HEK293 (cell line): Measurements from ENCODE around the gene CACNA2D4.

Experiments
- CTCF ChIA-PET: fragments of 350-600 bp; formaldehyde crosslinking; extraction: SDS; loops from one replicate; lab custom pipeline; 2021; ENCODE audit warnings: antibody characterized with exemption; lab: Yijun Ruan, JAX
- POLR2A ChIA-PET: fragments of 300-600 bp; formaldehyde crosslinking; extraction: SDS; loops from one replicate; lab custom pipeline; 2020; ENCODE audit warnings: antibody characterized with exemption, inconsistent platforms; lab: Yijun Ruan, JAX
- H3K27ac ChIP-seq: fragments of 200-500 bp; sonication (Bioruptor generic); 2 replicates; pipeline ENCODE4 v1.5.1; 2014; ENCODE audit warnings: low read depth, low read length, control low read depth, inconsistent platforms; ENCODE audit errors: extremely low read depth
- H3K36me3 ChIP-seq, 2 experiments: fragments of 200-500 bp in 1 of 2; sonication (Bioruptor generic) in 1 of 2; 1 replicate in 1 of 2; 2 replicates in 1 of 2; pipeline ENCODE4 v1.5.1; 2014 to 2017; ENCODE audit warnings: inconsistent platforms in 2 of 2, low read length in 2 of 2; ENCODE audit not compliant: control insufficient read depth in 2 of 2, insufficient read depth in 1 of 2
- H3K4me1 ChIP-seq: fragments of 200-500 bp; sonication (Bioruptor generic); 2 replicates; pipeline ENCODE4 v1.5.1; 2014; ENCODE audit warnings: mild to moderate bottlenecking, low read length, inconsistent platforms; ENCODE audit not compliant: control insufficient read depth, insufficient read depth
- H3K4me3 ChIP-seq: 2 replicates; pipeline ENCODE4 v1.5.1; 2011; ENCODE audit warnings: low read depth, mild to moderate bottlenecking, control low read depth, low read length, moderate library complexity
- H3K9me3 ChIP-seq: fragments of 200-500 bp; sonication (Bioruptor generic); 2 replicates; pipeline ENCODE4 v1.5.1; 2014; ENCODE audit warnings: low read depth, low read length, inconsistent platforms; ENCODE audit not compliant: control insufficient read depth, insufficient read depth
- FEZF1 ChIP-seq: fragments of 450-650 bp; formaldehyde crosslinking; IDR thresholded peaks from 2 replicates; pipeline ENCODE4 v1.5.1; 2016; ENCODE audit warnings: missing biosample characterization, missing genetic modification characterization
- KLF16 ChIP-seq: fragments of 450-650 bp; formaldehyde crosslinking; IDR thresholded peaks from 2 replicates; pipeline ENCODE4 v1.5.1; 2017; ENCODE audit warnings: missing biosample characterization, missing genetic modification characterization
- ZBTB7A ChIP-seq: fragments of 450-650 bp; formaldehyde crosslinking; IDR thresholded peaks from 2 replicates; pipeline ENCODE4 v1.5.1; 2016; ENCODE audit warnings: low read depth, missing biosample characterization, missing genetic modification characterization
- ZFP41 ChIP-seq: fragments of 450-650 bp; formaldehyde crosslinking; IDR thresholded peaks from 2 replicates; pipeline ENCODE4 v1.5.1; 2016; ENCODE audit warnings: missing biosample characterization, missing genetic modification characterization, borderline replicate concordance
- ZNF174 ChIP-seq: fragments of 450-650 bp; formaldehyde crosslinking; IDR thresholded peaks from 2 replicates; pipeline ENCODE4 v1.5.0; 2017; ENCODE audit warnings: missing biosample characterization, mild to moderate bottlenecking, missing genetic modification characterization
- ZNF37A ChIP-seq: fragments of 450-650 bp; IDR thresholded peaks from 2 replicates; pipeline ENCODE4 v1.5.1; 2018; ENCODE audit warnings: missing biosample characterization, missing genetic modification characterization
- ZNF521 ChIP-seq: fragments of 450-650 bp; formaldehyde crosslinking; IDR thresholded peaks from 2 replicates; pipeline ENCODE4 v1.5.1; 2017; ENCODE audit warnings: missing biosample characterization, mild to moderate bottlenecking, missing genetic modification characterization
- ZNF544 ChIP-seq: fragments of 450-650 bp; formaldehyde crosslinking; IDR thresholded peaks from 2 replicates; pipeline ENCODE4 v1.5.0; 2017; ENCODE audit warnings: missing biosample characterization, missing genetic modification characterization
- ZNF549 ChIP-seq: fragments of 450-650 bp; IDR thresholded peaks from 2 replicates; pipeline ENCODE4 v1.5.1; 2018; ENCODE audit warnings: missing biosample characterization, missing genetic modification characterization, mild to moderate bottlenecking, inconsistent platforms, moderate library complexity
- ZNF621 ChIP-seq: fragments of 450-650 bp; formaldehyde crosslinking; IDR thresholded peaks from 2 replicates; pipeline ENCODE4 v1.5.1; 2017; ENCODE audit warnings: missing biosample characterization, missing genetic modification characterization
- ZNF624 ChIP-seq: fragments of 450-650 bp; formaldehyde crosslinking; IDR thresholded peaks from 2 replicates; pipeline ENCODE4 v1.5.1; 2017; ENCODE audit warnings: missing biosample characterization, missing genetic modification characterization
- ZNF664 ChIP-seq: fragments of 450-650 bp; formaldehyde crosslinking; IDR thresholded peaks from 2 replicates; pipeline ENCODE4 v1.5.1; 2016; ENCODE audit warnings: missing biosample characterization, missing genetic modification characterization
- TF ChIP-seq, protein P1 (sequence below): fragments of 450-650 bp; formaldehyde crosslinking; IDR thresholded peaks from 2 replicates; pipeline ENCODE4 v1.5.1; 2017; ENCODE audit warnings: missing biosample characterization, mild to moderate bottlenecking, missing genetic modification characterization, moderate library complexity
- TF ChIP-seq, protein P2 (sequence below): fragments of 450-650 bp; formaldehyde crosslinking; IDR thresholded peaks from 2 replicates; pipeline ENCODE4 v1.5.1; 2016; ENCODE audit warnings: missing biosample characterization, missing genetic modification characterization
- TF ChIP-seq, protein P3 (sequence below): fragments of 450-650 bp; formaldehyde crosslinking; IDR thresholded peaks from 2 replicates; pipeline ENCODE4 v1.5.1; 2016; ENCODE audit warnings: missing biosample characterization, missing genetic modification characterization
- TF ChIP-seq, protein P4 (sequence below): fragments of 450-650 bp; formaldehyde crosslinking; IDR thresholded peaks from 2 replicates; pipeline ENCODE4 v1.5.1; 2017; ENCODE audit warnings: missing biosample characterization, missing genetic modification characterization
- TF ChIP-seq, protein P5 (sequence below): fragments of 450-650 bp; formaldehyde crosslinking; IDR thresholded peaks from 2 replicates; pipeline ENCODE4 v1.5.1; 2017; ENCODE audit warnings: missing biosample characterization, missing genetic modification characterization
- TF ChIP-seq, protein P6 (sequence below): fragments of 450-650 bp; formaldehyde crosslinking; IDR thresholded peaks from 2 replicates; pipeline ENCODE4 v1.5.1; 2016; ENCODE audit warnings: missing biosample characterization, missing genetic modification characterization

Gene CACNA2D4

DNA sequence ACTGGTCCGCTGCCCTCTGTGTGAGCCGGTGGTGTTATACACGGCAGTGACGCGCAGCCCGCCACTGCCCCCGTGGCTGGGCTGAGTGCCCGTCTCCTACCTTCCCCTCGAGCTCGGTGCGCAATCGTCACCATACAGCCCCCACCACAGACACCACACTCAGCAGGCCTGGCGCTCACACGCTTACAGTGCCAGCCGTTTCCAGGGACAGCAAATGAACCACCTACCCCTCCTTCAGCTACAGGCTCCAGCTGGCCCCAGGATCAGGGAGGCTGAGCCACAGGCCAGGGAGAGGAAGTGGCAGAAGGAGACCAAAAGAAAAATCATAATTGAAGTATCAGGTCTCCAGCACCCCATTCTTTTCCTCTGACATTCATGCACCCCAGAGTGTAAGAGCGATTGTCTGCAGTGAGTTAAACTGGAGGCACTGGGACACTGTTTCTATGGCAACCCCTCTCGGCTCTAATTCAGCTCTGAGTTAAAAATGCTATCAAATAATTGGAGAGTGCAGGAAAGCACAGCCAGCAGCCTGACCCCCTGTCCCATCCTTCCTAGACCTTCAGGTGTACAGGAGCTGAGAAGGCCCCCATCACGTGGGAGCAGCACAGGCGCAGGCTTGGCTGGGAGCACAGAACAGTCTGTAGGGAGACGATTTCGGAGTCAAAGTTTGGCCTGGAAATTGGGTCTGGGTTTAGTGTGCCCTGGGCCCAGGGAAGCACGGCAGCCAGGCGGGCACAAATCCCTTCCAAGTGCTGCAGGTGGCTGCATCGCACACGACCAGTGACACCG, 80.1 kb downstream of the CACNA2D4 start:
- no peaks in the 10 kb centered on the region for H3K9me3 ChIP-seq
- ChIA-PET CTCF (no interaction called here), POLR2A (no interaction called here)
- TF ChIP-seq ZNF174 (tag by site-specific recombination) (no peak), ZNF544 (tag by site-specific recombination) (no peak), ZBTB7A (no peak), ZNF549 (no peak), ZNF664 (tag by site-specific recombination) (no peak), ZNF521 (no peak), ZNF37A (tag by site-specific recombination) (no peak), KLF16 (tag by site-specific recombination) (no peak), ZFP41 (no peak), FEZF1 (no peak), ZNF624 (tag by site-specific recombination) (no peak), ZNF621 (tag by site-specific recombination) (no peak)
- TF ChIP-seq, protein P1, sequence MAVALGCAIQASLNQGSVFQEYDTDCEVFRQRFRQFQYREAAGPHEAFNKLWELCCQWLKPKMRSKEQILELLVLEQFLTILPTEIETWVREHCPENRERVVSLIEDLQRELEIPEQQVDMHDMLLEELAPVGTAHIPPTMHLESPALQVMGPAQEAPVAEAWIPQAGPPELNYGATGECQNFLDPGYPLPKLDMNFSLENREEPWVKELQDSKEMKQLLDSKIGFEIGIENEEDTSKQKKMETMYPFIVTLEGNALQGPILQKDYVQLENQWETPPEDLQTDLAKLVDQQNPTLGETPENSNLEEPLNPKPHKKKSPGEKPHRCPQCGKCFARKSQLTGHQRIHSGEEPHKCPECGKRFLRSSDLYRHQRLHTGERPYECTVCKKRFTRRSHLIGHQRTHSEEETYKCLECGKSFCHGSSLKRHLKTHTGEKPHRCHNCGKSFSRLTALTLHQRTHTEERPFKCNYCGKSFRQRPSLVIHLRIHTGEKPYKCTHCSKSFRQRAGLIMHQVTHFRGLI = no peak
- TF ChIP-seq, protein P2, sequence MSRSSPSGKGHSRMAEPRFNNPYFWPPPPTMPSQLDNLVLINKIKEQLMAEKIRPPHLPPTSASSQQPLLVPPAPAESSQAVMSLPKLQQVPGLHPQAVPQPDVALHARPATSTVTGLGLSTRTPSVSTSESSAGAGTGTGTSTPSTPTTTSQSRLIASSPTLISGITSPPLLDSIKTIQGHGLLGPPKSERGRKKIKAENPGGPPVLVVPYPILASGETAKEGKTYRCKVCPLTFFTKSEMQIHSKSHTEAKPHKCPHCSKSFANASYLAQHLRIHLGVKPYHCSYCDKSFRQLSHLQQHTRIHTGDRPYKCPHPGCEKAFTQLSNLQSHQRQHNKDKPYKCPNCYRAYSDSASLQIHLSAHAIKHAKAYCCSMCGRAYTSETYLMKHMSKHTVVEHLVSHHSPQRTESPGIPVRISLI (tag by site-specific recombination) = no peak
- TF ChIP-seq, protein P3, sequence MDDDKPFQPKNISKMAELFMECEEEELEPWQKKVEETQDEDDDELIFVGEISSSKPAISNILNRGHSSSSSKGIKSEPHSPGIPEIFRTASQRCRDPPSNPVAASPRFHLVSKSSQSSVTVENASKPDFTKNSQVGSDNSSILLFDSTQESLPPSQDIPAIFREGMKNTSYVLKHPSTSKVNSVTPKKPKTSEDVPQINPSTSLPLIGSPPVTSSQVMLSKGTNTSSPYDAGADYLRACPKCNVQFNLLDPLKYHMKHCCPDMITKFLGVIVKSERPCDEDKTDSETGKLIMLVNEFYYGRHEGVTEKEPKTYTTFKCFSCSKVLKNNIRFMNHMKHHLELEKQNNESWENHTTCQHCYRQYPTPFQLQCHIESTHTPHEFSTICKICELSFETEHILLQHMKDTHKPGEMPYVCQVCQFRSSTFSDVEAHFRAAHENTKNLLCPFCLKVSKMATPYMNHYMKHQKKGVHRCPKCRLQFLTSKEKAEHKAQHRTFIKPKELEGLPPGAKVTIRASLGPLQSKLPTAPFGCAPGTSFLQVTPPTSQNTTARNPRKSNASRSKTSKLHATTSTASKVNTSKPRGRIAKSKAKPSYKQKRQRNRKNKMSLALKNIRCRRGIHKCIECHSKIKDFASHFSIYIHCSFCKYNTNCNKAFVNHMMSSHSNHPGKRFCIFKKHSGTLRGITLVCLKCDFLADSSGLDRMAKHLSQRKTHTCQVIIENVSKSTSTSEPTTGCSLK = no peak
- TF ChIP-seq, protein P4, sequence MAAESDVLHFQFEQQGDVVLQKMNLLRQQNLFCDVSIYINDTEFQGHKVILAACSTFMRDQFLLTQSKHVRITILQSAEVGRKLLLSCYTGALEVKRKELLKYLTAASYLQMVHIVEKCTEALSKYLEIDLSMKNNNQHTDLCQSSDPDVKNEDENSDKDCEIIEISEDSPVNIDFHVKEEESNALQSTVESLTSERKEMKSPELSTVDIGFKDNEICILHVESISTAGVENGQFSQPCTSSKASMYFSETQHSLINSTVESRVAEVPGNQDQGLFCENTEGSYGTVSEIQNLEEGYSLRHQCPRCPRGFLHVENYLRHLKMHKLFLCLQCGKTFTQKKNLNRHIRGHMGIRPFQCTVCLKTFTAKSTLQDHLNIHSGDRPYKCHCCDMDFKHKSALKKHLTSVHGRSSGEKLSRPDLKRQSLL (tag by site-specific recombination) = no peak
- TF ChIP-seq, protein P5, sequence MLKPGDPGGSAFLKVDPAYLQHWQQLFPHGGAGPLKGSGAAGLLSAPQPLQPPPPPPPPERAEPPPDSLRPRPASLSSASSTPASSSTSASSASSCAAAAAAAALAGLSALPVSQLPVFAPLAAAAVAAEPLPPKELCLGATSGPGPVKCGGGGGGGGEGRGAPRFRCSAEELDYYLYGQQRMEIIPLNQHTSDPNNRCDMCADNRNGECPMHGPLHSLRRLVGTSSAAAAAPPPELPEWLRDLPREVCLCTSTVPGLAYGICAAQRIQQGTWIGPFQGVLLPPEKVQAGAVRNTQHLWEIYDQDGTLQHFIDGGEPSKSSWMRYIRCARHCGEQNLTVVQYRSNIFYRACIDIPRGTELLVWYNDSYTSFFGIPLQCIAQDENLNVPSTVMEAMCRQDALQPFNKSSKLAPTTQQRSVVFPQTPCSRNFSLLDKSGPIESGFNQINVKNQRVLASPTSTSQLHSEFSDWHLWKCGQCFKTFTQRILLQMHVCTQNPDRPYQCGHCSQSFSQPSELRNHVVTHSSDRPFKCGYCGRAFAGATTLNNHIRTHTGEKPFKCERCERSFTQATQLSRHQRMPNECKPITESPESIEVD (tag by site-specific recombination) = no peak
- TF ChIP-seq, protein P6, sequence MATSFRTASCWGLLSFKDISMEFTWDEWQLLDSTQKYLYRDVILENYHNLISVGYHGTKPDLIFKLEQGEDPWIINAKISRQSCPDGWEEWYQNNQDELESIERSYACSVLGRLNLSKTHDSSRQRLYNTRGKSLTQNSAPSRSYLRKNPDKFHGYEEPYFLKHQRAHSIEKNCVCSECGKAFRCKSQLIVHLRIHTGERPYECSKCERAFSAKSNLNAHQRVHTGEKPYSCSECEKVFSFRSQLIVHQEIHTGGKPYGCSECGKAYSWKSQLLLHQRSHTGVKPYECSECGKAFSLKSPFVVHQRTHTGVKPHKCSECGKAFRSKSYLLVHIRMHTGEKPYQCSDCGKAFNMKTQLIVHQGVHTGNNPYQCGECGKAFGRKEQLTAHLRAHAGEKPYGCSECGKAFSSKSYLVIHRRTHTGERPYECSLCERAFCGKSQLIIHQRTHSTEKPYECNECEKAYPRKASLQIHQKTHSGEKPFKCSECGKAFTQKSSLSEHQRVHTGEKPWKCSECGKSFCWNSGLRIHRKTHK (tag by site-specific recombination) = no peak
- no peaks in the 10 kb centered on the region for H3K4me1 ChIP-seq
- no peaks in the 10 kb centered on the region for H3K36me3 ChIP-seq
- no peak overlapping the region for H3K4me3 ChIP-seq
- no peak overlapping the region for H3K27ac ChIP-seq
